Measurements from ENCODE around the gene PRDM11.

- no peak for TF ChIP-seq POLR2A (IDR thresholded peaks at IDR 0.05; ENCODE audit: control extremely low read depth in 1 of 2, low read depth in 2 of 2, low read length in 2 of 2)
- no peak for TF ChIP-seq TAF1 (IDR thresholded peaks at IDR 0.05; ENCODE audit: low read depth, low read length)
- no peak for TF ChIP-seq EP300 (IDR thresholded peaks at IDR 0.05; ENCODE audit: borderline replicate concordance in 1 of 2, low read depth in 2 of 2, low read length in 2 of 2)
Observed at GRCh38 chr11:45110562-45110961, 35.9 kb upstream of the PRDM11 start.

Data from H1 (cell line).